C4-2B (cell line): ENCODE data around the gene MAP1B.

ENCODE experiments used
- CTCF ChIP-seq: fragments of 450-650 bp; conservative IDR thresholded peaks from 2 replicates; pipeline ENCODE4 v1.5.1; 2017; ENCODE audit warnings: mild to moderate bottlenecking
- ZFX ChIP-seq: fragments of 450-650 bp; IDR thresholded peaks from 2 replicates; pipeline ENCODE4 v1.6.1; 2017

DNA sequence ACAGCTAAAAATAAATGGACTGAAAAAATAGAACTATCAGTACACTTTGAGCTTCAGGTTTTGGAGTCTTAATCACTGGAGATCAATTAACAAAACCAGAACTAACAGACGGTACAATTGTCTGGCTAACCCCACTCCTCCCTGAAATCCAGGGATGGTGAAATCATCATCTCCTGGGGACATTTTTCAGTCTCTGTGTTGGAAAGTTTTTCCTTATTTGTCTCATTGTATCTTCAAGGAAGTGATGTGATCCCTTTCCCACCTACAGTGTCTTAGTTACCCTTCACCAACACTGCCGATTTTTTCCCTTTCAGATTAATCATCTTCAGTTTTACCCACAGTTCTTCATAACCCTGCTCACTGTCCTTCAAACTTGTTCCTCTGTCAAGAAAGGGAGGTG lies 81.9 kb downstream of the MAP1B start:
- TF ChIP-seq CTCF: no peak
- TF ChIP-seq ZFX: no peak
